Liver (tissue), 9 donors: ENCODE data around the gene CIDEA. TPM values are rescaled to one million over a fixed set of nuclear protein-coding genes. Genes with fewer than 3 reads are reported as not detected.

Experiments used
- DNase-seq: peaks from one replicate; pipeline ENCODE4 v3.0.0-alpha.2; 2017; ENCODE audit warnings: low spot score
- H3K27ac ChIP-seq, 2 donors: one replicate each; pipeline ENCODE4 v1.7.0; 2013; ENCODE audit warnings: inconsistent platforms in 2 of 2, low read length in 2 of 2, control low read depth in 1 of 2, low read depth in 1 of 2, mild to moderate bottlenecking in 1 of 2
- H3K27me3 ChIP-seq, 4 donors: one replicate each; pipeline versions ENCODE4 v1.6.1 to v1.7.0; 2013; ENCODE audit warnings: low read length in 3 of 4, inconsistent platforms in 1 of 4, mild to moderate bottlenecking in 1 of 4, moderate library complexity in 1 of 4; ENCODE audit not compliant: control insufficient read depth in 4 of 4, insufficient read depth in 4 of 4
- H3K36me3 ChIP-seq, 4 donors: one replicate each; pipeline versions ENCODE4 v1.6.1 to v1.7.0; 2013; ENCODE audit warnings: low read length in 3 of 4, mild to moderate bottlenecking in 3 of 4, low read depth in 1 of 4, moderate library complexity in 1 of 4; ENCODE audit not compliant: control insufficient read depth in 4 of 4, insufficient read depth in 3 of 4
- H3K4me1 ChIP-seq, 4 donors: one replicate each; pipeline versions ENCODE4 v1.6.1 to v1.7.0; 2013; ENCODE audit warnings: low read length in 3 of 4, mild to moderate bottlenecking in 3 of 4, moderate library complexity in 1 of 4; ENCODE audit not compliant: control insufficient read depth in 4 of 4, insufficient read depth in 4 of 4
- H3K4me3 ChIP-seq, 3 donors: one replicate each; pipeline versions ENCODE4 v1.6.1 to v1.7.0; 2013; ENCODE audit warnings: low read length in 3 of 3, control low read depth in 1 of 3, low read depth in 1 of 3, mild to moderate bottlenecking in 1 of 3
- H3K9ac ChIP-seq, 2 donors: one replicate each; pipeline ENCODE4 v1.7.0; 2013; ENCODE audit warnings: low read length in 2 of 2, mild to moderate bottlenecking in 2 of 2, moderate library complexity in 2 of 2, control low read depth in 1 of 2, low read depth in 1 of 2
- H3K9me3 ChIP-seq, 4 donors: one replicate each; pipeline versions ENCODE4 v1.6.1 to v1.7.0; 2013; ENCODE audit warnings: low read length in 3 of 4; ENCODE audit not compliant: control insufficient read depth in 4 of 4
- CTCF ChIP-seq: fragments of 150-350 bp; IDR thresholded peaks from 2 replicates; pipeline ENCODE4 v1.5.1; 2017; ENCODE audit warnings: improper control_type of control experiment, low read depth, low read length; ENCODE audit not compliant: missing input control
- FOXA2 ChIP-seq: IDR thresholded peaks from 2 replicates; pipeline ENCODE4 v1.6.1; 2016; ENCODE audit warnings: antibody characterized with exemption
- NR2F2 ChIP-seq: IDR thresholded peaks from 2 replicates; pipeline ENCODE4 v1.6.1; 2016; ENCODE audit warnings: antibody characterized with exemption
- RAD21 ChIP-seq, 2 donors: IDR thresholded peaks; 2 replicates each; pipeline ENCODE4 v1.6.1; 2016; ENCODE audit warnings: antibody characterized with exemption in 2 of 2, mild to moderate bottlenecking in 2 of 2
- TAF1 ChIP-seq: conservative IDR thresholded peaks from 2 replicates; pipeline ENCODE4 v1.6.1; 2016; ENCODE audit warnings: antibody characterized with exemption, mild to moderate bottlenecking
- YY1 ChIP-seq: IDR thresholded peaks from 2 replicates; pipeline ENCODE4 v1.6.1; 2016; ENCODE audit warnings: antibody characterized with exemption, mild to moderate bottlenecking
- WGBS: extraction: QIAGEN DNeasy Blood & Tissue Kit; methylation state at CpG from one replicate; pipeline ENCODE4 v1.1.7; 2013; 5-methylcytosine and 5-hydroxymethylcytosine counted together
- polyA plus RNA-seq, 2 donors: library from polyadenylated mRNA; stranded (reverse) in 1 of 2; unstranded in 1 of 2; fragments of 200-250 nt in 1 of 2; fragments of >200 nt in 1 of 2; fragmentation: Nextera tagmentation in 1 of 2; extraction: Ambion mirVana in 1 of 2; gene quantifications; one replicate each; pipeline versions ENCODE4 v1.2.1 to v1.2.3, GENCODE V29; 2013 to 2015
- total RNA-seq, 2 donors: library from RNA; depleted of rRNA; stranded (reverse); fragments of >200 nt; gene quantifications; one replicate each; pipeline ENCODE4 v1.2.3, GENCODE V29; 2014
- TF ChIP-seq, protein P1 (sequence below): IDR thresholded peaks from 2 replicates; pipeline ENCODE4 v1.6.1; 2016; ENCODE audit warnings: antibody characterized with exemption, mild to moderate bottlenecking
- TF ChIP-seq, protein P2 (sequence below): IDR thresholded peaks from 2 replicates; pipeline ENCODE4 v1.6.1; 2016; ENCODE audit warnings: antibody characterized with exemption
- donor health status: healthy.
- donor health status: healthy.
- donor health status: healthy.
- donor health status: healthy.
- donor health status: healthy.

The CIDEA gene
- total and polyA plus RNA-seq, 4 donors = not detected

- 89% methylated on average over 1 of the region's 1 CpG for WGBS
- Histone ChIP-seq H3K4me3 (no peak overlapping the region), H3K36me3 (peaks cover 0 to 7% (median 2%) of the 10 kb centered on the region in 4 donors), H3K9ac (no peak overlapping the region), H3K27me3 (no peaks in the 10 kb centered on the region), H3K9me3 (peaks cover 0 to 4% (median 0%) of the 10 kb centered on the region in 4 donors), H3K27ac (no peak overlapping the region), H3K4me1 (peaks cover 0 to 3% (median 0%) of the 10 kb centered on the region in 4 donors)
- TF ChIP-seq FOXA2 (no peak), YY1 (no peak), CTCF (no peak), RAD21 (IDR thresholded peaks at IDR 0.05) (no peak), TAF1 (no peak), NR2F2 (no peak)
- TF ChIP-seq, protein P1, sequence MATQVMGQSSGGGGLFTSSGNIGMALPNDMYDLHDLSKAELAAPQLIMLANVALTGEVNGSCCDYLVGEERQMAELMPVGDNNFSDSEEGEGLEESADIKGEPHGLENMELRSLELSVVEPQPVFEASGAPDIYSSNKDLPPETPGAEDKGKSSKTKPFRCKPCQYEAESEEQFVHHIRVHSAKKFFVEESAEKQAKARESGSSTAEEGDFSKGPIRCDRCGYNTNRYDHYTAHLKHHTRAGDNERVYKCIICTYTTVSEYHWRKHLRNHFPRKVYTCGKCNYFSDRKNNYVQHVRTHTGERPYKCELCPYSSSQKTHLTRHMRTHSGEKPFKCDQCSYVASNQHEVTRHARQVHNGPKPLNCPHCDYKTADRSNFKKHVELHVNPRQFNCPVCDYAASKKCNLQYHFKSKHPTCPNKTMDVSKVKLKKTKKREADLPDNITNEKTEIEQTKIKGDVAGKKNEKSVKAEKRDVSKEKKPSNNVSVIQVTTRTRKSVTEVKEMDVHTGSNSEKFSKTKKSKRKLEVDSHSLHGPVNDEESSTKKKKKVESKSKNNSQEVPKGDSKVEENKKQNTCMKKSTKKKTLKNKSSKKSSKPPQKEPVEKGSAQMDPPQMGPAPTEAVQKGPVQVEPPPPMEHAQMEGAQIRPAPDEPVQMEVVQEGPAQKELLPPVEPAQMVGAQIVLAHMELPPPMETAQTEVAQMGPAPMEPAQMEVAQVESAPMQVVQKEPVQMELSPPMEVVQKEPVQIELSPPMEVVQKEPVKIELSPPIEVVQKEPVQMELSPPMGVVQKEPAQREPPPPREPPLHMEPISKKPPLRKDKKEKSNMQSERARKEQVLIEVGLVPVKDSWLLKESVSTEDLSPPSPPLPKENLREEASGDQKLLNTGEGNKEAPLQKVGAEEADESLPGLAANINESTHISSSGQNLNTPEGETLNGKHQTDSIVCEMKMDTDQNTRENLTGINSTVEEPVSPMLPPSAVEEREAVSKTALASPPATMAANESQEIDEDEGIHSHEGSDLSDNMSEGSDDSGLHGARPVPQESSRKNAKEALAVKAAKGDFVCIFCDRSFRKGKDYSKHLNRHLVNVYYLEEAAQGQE = no peak
- DNase-seq = no peak
Measured at GRCh38 chr18:12314591-12315305, 60.6 kb downstream of the CIDEA start.

- 83% methylated on average over 10 of the region's 10 CpGs for WGBS
- H3K36me3 ChIP-seq = peaks cover 0 to 7% (median 2%) of the 10 kb centered on the region in 4 donors
- DNase-seq = no peak
Measured at GRCh38 chr18:12315490-12315889, 61.3 kb downstream of the CIDEA start.

More at GRCh38 chr18:12315490-12315889, 61.3 kb downstream of the CIDEA start:
- Histone ChIP-seq H3K4me1 (peaks cover 0 to 3% (median 0%) of the 10 kb centered on the region in 4 donors), H3K9ac (no peak overlapping the region), H3K4me3 (no peak overlapping the region), H3K27me3 (no peaks in the 10 kb centered on the region), H3K27ac (no peak overlapping the region), H3K9me3 (peaks cover 0 to 4% (median 0%) of the 10 kb centered on the region in 4 donors)
- TF ChIP-seq, protein P2, sequence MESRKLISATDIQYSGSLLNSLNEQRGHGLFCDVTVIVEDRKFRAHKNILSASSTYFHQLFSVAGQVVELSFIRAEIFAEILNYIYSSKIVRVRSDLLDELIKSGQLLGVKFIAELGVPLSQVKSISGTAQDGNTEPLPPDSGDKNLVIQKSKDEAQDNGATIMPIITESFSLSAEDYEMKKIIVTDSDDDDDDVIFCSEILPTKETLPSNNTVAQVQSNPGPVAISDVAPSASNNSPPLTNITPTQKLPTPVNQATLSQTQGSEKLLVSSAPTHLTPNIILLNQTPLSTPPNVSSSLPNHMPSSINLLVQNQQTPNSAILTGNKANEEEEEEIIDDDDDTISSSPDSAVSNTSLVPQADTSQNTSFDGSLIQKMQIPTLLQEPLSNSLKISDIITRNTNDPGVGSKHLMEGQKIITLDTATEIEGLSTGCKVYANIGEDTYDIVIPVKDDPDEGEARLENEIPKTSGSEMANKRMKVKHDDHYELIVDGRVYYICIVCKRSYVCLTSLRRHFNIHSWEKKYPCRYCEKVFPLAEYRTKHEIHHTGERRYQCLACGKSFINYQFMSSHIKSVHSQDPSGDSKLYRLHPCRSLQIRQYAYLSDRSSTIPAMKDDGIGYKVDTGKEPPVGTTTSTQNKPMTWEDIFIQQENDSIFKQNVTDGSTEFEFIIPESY = no peak
